ENCODE results near the gene IKZF2.
"Not testable (repeated sequence)": the region's sequence is repeated elsewhere in the genome, so short reads cannot be mapped to it uniquely, and the experiment has no call there.

The IKZF2 gene

DNA sequence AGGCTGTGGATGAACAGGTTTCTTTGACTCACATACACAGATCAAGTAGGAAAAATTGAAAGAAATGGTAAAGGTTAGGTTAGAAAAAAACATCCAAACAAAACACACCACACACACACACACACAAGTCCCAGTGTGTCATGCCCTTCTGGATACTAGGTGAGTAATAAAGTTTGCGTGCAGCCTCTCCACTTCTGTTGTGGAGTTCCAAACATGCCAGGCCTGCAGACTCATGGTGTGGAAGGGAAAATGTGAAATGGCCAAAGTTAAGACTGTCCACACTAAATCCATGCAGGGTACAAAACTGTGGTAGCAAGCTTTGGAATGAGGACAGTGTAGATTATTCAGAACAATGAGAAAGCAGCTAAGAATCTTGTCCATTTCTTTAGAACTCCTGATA is 114.6 kb downstream of the IKZF2 start:
- DNase-seq (ENCODE audit: low spot score) = no peak

DNA sequence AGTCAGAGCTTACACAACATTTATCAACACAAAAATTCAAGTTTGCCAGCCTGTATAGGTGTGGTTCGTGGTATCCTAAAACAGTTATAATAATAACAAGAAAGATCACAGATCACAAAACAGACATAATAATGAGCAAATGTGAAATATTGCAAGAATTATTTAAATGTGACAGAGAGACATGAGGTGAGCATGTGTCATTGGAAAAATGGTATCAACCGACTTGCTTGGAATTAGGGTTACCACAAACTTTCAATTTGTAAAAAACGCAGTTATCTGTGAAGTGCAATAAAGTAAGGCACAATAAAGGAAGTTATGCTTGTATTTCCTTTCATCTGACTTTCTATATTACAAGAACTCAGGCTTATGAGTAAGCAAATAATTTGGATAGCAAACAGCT is 116.8 kb downstream of the IKZF2 start:
- no peak for DNase-seq (ENCODE audit: low spot score)

- no peak for DNase-seq (ENCODE audit: low spot score)
Measured at GRCh38 chr2:213032607-213033006, 118.8 kb downstream of the IKZF2 start.

GRCh38 chr2:213022987-213023386 is 128.4 kb downstream of the IKZF2 start:
- no peak for DNase-seq (ENCODE audit: low spot score)

- DNase-seq (ENCODE audit: low spot score) = no peak
Measured at GRCh38 chr2:213021971-213022899, 129.2 kb downstream of the IKZF2 start.

GRCh38 chr2:213020913-213021312 is 130.5 kb downstream of the IKZF2 start:
- DNase-seq (ENCODE audit: low spot score) = not testable (repeated sequence)

- DNase-seq (ENCODE audit: low spot score) = no peak
Measured at GRCh38 chr2:213020268-213020667, 131.1 kb downstream of the IKZF2 start.

DNA sequence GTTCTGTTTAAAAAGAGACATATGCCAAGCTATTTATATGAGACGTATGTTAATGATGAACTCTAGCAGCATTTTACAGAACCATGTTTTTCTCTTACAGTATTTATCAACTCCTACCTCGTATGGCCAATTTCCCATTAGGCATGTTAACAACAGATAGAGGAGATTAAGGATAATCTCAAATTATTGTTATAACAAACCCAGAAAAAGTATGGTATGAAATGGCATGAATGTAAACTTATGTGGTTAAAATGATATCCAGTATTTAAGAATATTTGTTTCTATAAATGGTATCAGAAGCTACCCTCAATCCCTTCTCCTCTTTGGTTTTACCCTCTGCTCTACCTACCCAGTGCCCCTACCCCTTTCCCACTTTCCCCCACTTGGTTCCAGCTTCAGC is 132.0 kb downstream of the IKZF2 start:
- no peak for DNase-seq (ENCODE audit: low spot score)

DNA sequence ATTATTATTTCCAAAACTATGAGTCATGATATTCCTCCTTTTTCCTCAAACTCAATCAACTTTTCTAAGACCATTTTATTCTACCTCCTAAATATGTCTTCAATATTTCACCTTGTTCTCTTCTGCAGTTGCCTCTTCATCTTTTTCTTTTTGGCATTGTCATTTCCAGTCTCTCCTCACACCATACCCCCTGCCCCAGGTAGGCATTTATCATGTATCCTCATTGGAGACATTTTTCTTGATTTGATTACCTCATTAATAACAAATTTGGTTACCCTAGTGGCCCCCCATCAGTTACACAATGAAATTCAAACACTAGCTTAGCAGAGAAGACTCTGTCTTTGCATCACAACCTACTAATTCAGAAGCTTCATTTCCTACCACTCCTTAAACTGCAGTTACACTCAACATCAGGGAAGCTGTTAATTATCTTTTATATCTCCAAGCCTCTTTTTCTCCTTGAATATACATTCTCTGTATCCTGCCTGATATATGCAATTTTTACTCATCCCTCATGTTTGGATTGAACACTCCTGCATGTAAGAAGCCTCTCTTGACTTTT is 133.0 kb downstream of the IKZF2 start:
- no peak for DNase-seq (ENCODE audit: low spot score)

GRCh38 chr2:213017404-213017803 is 134.0 kb downstream of the IKZF2 start:
- no peak for DNase-seq (ENCODE audit: low spot score)

GRCh38 chr2:213016984-213017351 is 134.4 kb downstream of the IKZF2 start:
- no peak for DNase-seq (ENCODE audit: low spot score)

- no peak for DNase-seq (ENCODE audit: low spot score)
Measured at GRCh38 chr2:213016166-213016983, 135.0 kb downstream of the IKZF2 start.

- no peak for DNase-seq (ENCODE audit: low spot score)
Measured at GRCh38 chr2:213015387-213016165, 135.8 kb downstream of the IKZF2 start.

DNA sequence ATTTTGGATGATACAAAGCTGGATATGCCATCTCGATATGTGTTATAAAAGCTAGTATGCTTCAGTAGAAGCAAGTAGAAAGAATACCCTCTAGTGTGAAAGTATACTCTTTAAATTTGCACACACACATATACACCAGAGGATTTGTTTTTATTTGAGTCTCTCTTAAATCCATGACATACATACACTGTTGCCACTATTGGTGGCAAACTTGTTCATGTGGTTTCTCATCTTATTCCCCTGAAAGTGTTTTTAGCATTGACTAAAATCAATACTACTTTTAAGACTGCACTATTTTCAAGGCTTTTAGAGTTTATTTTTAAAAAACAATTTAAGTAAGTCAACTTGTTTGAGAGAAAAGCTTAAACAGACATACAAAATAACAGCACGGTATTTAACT is 137.4 kb downstream of the IKZF2 start:
- DNase-seq (ENCODE audit: low spot score) = no peak

- DNase-seq (ENCODE audit: low spot score) = no peak
Measured at GRCh38 chr2:213011505-213011904, 139.9 kb downstream of the IKZF2 start.

- no peak for DNase-seq (ENCODE audit: low spot score)
Measured at GRCh38 chr2:213010106-213010779, 141.2 kb downstream of the IKZF2 start.

DNA sequence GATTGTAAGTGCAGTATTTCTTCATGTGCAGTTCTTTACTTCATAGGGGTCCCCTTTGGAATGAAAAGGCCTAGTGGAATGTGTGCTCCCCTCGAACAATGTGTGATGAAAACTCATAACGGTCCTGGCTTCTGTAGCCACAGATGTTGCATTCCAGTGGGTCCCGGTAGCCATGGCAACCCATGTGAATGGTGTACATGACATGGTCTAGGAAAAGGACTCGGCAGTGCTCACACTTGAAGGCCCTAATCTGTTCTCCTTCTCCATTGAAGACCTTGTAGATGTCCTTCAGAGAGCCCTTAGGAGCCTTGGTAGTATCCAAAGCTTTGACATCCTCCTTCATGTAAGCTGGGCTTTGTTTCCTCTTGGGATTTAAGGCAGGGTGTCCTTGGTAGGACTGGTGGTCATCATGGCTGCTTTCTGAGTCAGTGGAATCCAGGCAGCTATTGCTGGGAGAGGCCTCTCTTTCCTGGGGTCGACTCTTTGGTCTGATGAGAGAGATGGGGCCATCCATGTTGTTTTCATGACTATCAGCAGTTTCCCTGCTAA is 144.0 kb downstream of the IKZF2 start:
- DNase-seq (ENCODE audit: low spot score) = no peak

- DNase-seq (ENCODE audit: low spot score) = no peak
Measured at GRCh38 chr2:213004197-213004821, 147.1 kb downstream of the IKZF2 start.

DNA sequence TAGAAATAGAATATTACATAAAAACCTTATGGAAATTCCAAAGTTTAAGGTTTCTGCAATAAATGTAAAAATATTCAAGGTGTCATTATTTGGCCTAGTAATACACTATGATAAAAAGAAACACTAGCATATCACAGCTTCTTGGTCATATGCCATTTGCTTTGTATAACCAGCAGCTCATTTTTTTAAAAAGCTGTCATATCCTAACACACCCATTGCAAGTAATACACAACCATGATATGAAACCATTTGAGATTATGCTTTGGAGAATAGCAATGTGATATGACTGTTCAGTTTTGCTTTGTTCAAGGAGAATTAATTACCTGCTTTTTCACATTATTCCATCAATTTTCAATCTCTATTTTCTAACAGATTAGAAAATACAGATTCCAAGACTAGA is 149.0 kb downstream of the IKZF2 start:
- no peak for DNase-seq (ENCODE audit: low spot score)

- DNase-seq (ENCODE audit: low spot score) = no peak
Measured at GRCh38 chr2:213001297-213001910, 150.0 kb downstream of the IKZF2 start.

Measured in kidney capillary endothelial cell (primary cell).